Fibroblast of gingiva (primary cell): Measurements from ENCODE around the gene IL36RN.
"Not testable (repeated sequence)": the region's sequence is repeated elsewhere in the genome, so short reads cannot be mapped to it uniquely, and the experiment has no call there.

Source experiments
- DNase-seq: peaks from one replicate; pipeline ENCODE4 v3.0.0-alpha.2; 2011; ENCODE audit warnings: low read depth

Gene IL36RN

DNA sequence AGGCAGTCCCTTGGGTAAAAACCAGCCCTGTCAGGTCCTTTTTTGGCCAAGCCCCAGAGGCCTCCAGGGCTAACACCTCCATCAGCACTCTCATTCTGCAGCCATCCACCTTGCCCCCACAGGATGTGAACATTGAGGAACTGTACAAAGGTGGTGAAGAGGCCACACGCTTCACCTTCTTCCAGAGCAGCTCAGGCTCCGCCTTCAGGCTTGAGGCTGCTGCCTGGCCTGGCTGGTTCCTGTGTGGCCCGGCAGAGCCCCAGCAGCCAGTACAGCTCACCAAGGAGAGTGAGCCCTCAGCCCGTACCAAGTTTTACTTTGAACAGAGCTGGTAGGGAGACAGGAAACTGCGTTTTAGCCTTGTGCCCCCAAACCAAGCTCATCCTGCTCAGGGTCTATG, 16.0 kb downstream of the IL36RN start:
- no peak for DNase-seq

DNA sequence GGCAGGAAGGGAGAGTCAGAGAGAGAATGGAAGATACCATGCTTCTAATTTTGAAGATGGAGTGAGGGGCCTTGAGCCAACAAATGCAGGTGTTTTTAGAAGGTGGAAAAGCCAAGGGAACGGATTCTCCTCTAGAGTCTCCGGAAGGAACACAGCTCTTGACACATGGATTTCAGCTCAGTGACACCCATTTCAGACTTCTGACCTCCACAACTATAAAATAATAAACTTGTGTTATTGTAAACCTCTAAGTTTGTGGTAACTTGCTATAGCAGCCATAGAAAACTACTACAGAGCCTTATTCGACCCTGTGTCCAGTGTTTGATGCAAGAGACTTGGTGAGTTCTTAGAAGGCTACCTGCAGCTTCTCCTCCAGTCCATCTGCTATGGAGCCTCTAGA, 16.6 kb downstream of the IL36RN start:
- no peak for DNase-seq

DNA sequence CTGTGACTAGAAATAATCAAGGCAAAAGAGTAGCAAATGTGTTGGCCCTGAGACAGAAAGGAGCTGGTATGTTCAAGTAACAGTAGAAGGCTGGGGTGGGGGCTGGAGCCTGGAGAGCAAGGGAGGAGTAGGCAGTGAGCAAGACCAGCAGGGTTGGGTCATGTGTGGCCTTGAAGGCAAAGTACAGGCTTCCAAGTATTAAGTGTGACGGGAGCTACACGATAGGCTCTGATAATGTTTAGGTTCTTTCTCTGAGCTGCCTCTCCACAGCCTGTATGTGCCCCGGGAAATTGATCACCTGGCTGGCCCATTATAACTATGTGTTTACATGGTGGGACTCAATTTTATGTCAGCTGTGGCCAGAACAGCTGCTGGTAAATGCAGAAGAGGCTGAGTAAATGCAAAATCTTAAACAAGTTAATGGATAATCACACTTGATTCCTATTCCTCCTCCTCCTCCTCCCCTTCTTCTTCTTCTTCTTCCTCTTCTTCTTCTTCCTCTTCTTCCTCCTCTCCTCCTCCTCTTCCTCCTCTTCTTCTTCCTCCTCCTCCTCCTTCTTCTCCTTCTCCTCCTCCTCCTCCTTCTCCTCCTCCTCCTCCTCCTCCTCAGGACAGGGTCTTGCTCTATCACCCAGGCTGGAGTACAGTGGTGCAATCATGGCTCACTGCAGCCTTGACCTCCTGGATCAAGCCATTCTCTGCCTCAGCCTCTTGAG, 18.1 kb downstream of the IL36RN start:
- no peak for DNase-seq

DNA sequence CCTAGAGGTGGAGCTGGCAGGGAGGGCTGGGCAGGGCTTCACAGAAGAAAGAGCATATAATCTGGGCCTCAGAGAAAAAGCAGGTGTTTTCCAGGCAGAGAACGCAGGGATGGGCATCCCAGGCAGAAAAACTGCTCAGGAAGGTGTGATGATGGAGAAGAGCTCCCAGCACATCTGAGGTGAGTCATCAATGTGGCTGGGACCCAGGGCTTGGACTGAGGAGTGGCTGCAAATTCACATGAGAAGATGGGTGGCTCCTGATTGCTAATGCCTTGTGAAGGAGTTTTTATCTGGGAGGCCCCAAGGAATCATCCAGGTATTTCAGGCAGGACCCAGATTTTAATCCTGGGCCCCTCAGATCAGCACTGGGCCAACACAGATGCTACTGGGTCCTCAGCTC, 18.9 kb downstream of the IL36RN start:
- DNase-seq, result no peak

DNA sequence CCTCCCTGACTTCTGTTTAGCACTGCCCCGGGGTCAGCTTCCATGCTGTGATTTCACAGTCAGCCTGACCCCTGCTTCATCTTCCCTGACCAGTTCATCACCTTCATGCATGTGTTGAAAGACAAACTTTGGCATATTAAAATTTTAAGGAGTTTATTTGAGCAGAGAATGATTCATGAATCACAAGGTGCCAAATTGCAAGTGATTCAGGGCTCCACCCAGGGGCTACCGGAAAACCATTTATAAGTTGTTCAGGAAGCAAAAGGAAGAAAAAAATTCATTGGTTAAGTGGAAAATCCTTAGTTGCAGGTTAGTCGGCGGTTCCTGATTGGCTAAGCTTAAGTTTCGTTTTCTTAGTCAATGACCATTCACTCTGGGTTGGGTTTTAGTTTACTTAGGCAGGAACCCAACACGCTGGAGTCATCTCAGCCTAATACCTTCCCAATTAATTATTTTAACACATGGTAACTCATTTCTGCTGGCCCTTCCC, 19.4 kb downstream of the IL36RN start:
- no peak for DNase-seq

DNA sequence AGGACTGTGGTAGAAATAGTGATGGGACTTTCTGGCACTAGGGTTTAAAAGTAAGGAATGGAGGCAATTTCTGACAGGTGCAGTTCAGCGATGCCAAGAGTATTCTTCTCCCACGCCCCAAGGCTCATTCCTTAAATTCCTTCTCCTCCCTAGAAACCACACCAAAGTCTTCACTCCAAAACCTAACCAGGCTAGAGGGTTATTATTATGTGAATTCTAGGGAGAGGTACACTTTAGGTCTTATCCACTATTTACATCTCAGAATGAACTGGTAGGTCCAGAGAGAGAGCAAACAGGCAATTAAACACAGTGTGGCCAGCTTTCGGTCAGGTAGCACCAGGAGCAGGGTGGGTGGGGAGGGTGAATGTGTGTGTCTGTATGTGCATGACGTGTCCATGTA, 20.1 kb downstream of the IL36RN start:
- DNase-seq, result no peak

DNA sequence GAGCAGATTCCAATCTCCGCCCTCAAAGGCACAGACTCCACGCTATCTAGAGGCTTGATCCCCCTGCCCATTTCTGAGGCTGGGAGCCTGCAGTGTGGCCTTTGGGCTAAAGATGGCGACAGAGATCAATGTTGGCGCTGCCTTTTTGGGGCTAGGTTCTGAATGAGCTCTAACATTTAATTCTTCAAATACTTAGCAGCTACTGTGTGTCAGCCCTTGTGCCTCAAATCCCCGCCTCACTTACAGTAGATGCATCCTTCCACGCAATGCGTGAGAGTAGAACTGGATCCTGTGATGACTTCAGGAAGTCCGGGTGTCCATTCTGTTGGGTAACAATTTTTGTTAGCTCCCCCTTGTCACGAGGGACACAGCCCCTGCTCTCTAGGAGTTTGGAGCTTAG, 21.1 kb downstream of the IL36RN start:
- DNase-seq, result no peak

DNA sequence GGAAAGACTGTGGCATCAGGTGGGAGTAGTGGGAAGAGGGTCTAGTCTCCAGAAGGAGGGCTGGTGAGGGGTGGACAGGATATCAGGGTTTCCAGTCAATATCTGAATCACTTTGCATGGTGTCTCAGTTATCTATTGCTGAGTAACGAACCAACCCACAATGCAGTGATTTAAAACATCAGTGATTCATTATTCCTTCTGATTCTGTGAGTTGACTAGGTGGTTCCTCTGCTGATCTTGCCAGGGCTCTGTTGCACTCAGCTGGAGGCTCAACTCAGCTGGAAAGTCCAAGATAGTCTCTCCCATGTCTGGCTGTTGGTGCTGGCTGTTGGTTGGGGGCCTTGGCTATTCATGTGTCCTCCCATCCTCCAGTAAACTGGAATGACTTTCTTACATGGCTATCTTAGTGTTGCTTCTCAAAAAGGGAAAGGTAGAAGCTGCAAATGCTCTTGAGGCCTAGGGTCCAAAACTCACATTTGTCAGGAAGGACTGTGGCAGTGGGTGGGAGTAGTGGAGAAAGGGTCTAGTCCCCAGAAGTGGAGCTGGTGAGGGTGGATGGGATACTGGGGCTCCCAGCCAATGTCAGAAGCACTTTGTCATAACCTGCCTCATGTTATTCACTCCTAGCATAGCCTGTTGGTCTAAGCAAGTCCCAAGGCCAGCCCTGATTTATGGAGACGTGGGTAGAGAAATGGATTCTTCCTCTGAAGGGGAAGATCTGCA, 22.7 kb downstream of the IL36RN start:
- no peak for DNase-seq

DNA sequence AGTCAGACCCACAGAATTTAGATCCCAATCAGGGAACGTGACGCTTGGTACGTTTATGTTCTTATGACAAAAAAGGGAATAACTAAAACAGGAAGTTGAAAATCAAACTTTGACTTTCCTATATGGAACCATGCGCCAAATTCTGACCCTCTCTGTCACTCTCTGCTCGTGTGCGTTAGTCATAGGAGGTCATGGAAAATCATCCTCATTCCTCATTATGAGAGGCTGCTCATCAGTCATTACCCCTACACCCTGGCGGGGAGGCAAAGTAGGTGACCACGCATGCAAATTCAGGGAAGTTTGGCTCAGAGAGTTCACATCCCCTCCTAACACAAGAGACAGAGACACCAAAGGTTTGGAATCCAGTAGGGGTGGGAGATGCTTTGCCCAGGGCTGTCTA, 24.3 kb downstream of the IL36RN start:
- no peak for DNase-seq

DNA sequence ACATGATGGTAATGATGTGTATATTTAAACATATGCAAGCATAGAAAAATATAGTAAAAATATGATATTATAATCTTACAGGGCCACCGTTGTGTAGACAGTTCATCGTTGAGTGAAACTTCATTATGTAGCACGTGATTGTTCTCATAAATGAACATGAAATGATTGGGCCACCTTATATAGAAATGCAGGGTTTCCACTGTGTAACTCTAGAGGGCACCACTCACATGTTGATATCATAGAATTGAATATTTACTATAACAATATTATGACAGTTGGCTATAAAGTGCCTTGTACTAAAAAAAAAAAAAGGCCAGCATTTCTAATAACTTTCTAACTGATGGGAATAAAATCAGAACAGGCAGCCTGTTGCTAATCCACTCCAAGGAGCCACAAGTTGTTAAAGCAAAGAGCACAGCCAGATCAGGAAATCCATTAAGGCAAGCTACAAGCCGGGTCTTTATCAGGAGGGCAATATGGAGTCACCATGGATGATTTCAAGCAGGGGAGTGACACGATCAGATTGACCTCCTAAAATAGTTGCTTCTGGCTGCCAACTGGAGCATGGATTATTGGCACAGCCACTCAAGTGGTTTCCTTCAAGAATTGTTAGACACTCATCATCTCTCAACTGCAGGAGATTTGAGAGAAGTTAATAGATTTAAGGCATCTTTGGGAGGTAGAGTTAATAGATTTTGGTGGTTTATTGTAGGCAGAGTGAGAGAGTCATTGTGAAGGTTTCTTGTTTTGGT, 25.4 kb downstream of the IL36RN start:
- no peak for DNase-seq

DNA sequence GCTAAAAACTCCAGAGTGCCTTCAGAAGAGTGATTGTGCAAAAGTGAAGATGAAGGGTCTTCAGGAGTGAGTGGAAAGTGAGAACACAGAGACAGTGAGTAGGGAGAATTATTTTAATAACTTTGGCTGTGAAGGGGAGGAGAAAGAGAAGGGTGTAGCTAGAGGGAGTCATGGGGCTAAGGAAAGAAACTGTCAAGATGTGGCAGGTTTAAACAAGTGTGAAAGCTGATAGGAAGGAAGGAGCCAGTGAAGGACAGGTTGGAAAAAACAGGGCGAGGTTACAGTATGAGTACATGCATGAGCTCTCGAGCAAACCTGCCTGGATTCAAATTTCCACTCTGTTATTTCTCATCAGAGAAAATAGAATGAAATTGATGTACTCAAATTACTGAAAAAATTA, 26.5 kb downstream of the IL36RN start:
- no peak for DNase-seq

DNA sequence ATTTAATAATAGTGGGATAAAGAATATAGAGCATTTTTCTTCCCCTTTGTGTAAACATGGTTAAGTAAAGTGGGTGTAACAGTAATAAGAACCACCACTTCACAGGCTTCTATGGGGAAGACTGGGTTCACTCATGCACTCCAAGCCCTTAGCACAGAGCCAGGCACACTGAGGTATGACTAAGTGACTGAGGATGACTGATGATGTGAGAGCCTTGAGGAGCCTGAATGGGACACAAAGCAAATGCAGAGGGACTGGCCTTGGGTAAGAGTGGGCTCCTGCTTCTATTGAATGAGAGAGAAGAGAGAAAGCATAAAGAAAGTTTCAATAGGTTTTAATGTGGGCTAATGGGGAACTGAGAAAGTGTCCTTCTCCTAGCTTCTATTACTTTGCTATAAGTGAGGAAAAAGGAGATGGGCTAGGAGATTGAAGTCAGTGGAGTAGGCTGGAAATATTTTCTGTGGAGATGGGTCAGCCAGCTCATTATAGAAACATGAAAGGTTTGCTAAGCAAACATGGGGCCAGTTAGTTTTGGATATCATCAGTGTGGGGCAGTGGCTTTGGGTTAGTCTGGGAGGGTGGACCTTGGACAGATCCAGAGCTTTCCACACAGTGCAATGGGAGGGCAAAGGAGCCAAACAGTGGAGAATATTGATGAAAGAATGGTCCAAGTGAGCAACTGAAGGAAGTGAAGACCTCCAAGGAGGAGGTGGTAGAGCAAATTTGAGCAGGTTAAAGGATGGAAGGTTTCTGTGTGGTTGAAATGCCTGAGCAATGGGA, 29.4 kb downstream of the IL36RN start:
- no peak for DNase-seq

DNA sequence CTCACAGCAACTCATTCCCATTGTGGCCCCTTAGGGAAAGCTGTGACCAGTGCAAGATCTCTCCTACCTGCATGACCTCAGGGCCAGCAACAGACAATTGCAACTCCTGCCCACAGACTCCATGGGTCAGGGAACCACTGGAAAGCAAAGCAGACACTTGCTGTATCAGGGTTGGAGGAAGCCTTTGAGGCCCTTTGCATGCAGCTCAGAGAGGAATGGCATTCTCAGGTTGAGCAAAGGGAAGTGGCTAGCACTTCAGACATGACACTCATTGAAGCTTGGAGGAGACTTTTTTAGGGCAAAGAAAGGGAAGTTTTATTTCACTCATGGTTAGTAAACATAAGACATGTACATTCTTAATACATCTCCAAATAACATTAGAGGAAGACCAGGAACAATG, 30.9 kb downstream of the IL36RN start:
- no peak for DNase-seq

DNA sequence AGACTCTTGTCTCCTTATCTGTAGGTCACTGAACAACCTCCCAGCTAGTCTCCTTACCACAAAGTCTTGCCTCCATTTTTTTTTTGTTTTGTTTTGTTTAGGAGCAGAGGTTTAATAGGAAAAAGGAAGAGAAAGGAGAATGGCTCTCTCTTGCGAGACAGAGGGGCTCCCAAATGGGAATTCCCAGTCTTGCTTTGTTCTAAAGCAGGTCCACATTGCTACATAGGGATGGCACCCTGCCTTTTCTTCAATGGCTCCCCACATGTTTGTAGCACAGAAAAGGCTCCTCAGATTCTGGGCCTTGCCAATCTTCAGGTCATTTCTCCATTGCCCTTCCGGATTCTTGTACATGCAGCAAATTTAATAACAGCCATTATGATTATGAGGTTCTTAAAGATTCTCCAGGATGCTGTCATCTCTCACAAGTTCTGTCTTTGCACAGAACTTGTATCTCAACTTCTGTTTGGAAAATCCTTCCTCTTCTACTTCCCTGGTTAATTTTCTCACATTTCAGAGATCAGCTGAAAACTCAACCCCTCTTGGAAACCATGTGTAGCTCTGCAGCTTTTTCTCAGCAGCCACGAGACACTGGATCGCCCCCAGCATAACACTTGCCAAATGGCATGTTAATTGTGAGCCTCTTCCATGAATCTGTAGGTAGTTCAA, 32.4 kb downstream of the IL36RN start:
- no peak for DNase-seq

DNA sequence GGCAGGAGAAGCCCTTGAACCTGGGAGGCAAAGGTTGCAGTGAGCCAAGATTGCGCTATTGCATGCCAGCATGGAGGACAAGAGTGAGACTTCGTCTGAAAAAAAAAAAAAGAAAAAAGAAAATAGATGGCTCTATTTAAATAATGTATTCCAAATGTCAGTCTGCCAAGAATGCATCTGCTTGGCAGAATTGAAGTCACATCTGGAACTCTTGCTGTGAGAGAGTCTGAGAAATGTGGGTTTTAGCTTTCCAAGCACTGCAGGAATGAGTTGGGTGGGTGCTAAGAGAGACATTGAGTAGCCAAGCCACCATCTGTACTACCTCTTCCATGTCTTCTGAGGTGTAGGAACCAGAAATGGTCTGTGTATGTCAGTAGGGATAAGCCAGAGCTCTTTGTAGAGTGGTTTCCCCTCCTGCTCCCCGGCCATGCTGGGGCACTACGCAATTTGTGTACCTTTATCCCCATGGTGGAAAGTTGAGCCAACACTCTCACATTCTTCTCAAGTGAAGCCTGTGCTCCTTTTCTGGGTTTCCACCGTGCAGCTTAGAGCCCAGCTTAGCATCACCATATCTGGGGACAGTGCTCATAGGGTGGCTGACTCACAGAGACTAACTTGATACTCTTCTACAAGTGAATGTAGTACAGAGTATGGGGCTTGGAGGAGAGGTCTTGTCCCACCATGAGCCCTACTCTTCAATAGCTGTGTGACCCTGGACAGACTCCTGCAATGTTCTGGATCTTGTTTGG, 34.0 kb downstream of the IL36RN start:
- no peak for DNase-seq

DNA sequence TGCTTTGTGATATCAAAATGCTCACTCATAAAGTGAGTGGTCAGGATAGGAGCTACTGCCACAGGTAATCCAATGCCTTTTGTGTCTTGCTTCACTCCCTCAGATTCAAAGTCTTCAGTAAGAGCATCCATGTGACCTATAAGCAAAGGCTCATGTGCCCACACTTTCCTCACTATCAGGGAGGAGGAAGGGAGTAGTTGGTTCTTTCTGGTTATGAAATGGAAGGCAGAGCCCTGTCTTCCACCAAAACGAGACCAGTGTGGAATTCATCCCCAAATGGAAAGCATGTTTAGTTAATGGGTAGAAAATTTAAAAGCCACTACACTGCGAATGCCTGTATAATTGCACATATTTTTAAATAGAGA, 34.6 kb downstream of the IL36RN start:
- DNase-seq, result no peak

DNA sequence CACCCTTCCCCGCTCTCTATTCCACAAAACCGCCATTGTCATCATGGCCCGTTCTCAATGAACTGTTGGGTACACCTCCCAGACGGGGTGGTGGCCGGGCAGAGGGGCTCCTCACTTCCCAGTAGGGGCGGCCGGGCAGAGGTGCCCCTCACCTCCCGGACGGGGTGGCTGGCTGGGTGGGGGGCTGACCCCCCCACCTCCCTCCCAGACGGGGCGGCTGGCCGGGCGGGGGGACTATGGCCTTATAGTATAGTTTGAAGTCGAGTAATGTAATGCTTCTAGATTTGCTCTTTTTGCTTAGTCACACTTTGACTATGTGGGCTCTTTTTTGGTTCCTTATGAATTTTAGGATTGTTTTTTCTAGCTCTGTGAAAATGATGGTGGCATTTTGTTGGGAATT, 37.3 kb downstream of the IL36RN start:
- not testable (repeated sequence) for DNase-seq

DNA sequence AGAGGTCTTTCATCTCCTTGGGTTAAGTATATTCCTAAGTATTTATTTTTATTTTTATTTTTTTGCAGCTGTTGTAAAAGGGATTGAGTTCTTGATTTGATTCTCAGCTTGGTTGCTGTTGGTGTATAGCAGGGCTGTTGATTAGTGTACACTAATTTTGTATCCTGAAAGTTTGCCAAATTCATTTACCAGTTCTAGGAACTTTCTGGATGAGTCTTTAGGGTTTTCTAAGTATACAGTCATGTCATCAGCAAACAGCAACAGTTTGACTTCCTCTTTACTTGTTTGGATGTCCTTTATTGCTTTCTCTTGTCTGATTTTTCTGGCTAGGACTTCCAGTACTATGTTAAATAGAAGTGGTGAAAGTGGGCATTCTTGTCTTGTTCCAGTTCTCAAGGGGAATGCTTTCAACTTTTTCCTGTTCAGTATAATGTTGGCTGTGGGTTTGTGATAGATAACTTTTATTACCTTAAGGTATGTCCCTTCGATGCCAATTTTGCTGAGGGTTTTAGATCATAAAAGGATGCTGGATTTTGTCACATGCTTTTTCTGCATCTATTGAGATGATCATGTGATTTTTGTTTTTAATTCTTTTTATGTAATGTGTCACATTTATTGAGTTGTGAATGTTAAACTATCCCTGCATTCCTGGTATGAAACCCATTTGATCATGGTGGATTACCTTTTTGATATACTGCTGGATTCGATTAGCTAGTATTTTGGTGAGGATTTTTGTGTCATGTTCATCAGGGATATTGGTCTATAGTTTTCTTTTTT, 38.0 kb downstream of the IL36RN start:
- DNase-seq, result not testable (repeated sequence)

DNA sequence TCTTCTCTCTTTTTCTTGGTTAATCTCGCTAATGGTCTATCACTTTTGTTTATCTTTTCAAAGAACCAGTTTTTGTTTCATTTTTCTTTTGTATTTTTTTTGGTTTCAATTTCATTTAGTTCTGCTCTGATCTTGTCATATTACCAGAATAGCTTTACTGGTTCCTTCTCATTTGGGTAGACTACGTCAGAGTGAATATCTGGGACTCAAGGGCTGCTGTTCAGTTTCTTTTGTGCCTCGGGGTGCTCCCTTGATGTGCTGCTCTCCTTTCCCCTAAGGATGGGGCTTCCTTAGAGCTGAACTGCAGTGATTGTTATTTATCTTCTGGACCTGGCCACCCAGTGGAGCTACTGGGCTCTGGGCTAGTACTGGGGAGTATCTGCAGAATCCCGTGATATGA, 39.0 kb downstream of the IL36RN start:
- no peak for DNase-seq

DNA sequence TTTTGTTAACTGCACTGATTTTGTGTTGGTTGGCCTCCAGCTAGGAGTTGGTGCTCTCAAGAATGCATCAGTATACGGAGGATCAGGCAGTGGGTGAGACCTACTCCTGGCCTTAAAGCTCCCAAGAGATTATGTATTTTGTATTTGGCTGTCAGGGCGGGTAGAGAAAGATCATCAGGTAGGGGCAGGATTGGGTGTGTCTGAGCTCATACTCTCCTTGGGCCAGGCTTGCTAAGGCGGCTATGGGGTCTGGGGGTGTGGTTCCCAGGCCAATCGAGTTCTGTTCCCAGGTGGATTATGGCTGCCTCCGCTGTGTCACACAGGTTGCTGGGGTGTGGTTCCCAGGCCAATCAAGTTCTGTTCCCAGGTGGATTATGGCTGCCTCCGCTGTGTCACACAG, 39.5 kb downstream of the IL36RN start:
- no peak for DNase-seq
